ENCODE results near the gene KNOP1. TPM values are rescaled to one million over a fixed set of nuclear protein-coding genes. Genes with fewer than 3 reads are reported as not detected.
A peak's percentile ranks its signal among the peaks of the same experiment; 100 is the strongest.
"Not testable (repeated sequence)": the region's sequence is repeated elsewhere in the genome, so short reads cannot be mapped to it uniquely, and the experiment has no call there.

Gene KNOP1
- total RNA-seq, 6 experiments from 2014 or later: 3.4 to 9.4 (median 7.3) TPM

DNA sequence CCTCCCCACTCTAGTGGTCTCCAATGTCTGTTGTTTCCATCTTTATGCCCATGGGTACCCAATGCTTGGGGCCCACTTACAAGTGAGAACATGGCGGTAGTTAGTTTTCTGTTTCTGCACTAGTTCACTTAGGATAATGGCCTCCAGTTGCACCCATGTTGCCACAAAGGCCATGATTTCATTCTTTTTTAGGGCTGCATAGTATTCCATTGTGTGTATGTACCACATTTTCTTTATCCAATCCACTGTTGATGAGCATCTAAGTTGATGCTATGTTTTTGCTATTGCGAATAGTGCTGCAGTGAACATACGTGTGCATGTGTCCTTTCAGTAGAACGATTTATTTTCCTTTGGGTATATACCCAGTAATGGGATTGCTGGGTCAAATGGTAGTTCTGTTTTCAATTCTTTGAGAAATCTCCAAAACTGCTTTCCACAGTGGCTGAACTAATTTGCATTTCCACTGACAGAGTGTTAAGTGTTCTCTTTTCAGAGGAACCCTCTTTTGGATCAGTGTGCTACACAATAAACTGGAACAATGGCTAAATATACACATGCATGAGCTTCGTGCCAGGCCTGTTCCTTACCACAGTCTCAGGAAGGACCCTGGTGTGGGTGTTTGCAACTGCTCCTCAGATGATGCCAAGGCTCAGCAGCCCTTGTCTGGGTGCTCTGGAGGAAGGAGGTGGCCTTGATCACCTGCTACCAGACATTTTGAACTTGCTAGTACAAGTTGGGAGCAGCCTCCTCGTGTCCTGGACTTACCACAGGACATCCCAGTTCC, 34.4 kb downstream of the KNOP1 start:
- H3K36me3 ChIP-seq: peaks cover 0 to 15% (median 7%) of the 10 kb centered on the region in 4 donors
- 89% methylated on average over 5 of the region's 6 CpGs for WGBS (ENCODE audit: insufficient coverage, low coverage, low lambda C conversion rate, missing lambda C conversion rate)

DNA sequence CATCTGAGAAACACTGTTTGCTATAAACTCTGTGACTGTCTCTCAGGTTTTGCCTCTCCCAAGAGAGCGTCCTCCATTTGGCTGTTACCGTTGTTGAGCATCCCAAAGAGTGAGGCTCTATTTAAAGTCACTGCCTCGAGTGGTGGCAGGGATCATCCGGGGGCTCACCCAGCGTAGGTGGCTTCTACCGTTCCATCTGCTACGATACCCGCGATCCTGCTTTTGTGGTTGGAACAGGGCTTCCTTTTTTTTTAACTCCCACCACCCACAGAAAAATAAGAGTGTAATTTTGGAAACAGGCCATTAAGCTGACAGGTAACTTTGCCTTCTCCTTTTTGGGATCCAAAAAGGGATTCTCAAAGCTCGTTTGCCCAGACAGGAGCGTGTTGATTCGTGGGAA, 36.4 kb downstream of the KNOP1 start:
- intact Hi-C loops (cut with DNase I): no loop called here
- H3K9me3 ChIP-seq: no peaks in the 10 kb centered on the region
- ATAC-seq: no peak
- no peaks in the 10 kb centered on the region for H3K27me3 ChIP-seq
- WGBS (ENCODE audit: insufficient coverage, low coverage, low lambda C conversion rate, missing lambda C conversion rate): 83% methylated on average over 12 of the region's 12 CpGs
- no peak overlapping the region for H3K4me3 ChIP-seq
- H3K36me3 ChIP-seq: peaks cover 0 to 11% (median 7%) of the 10 kb centered on the region in 4 donors
- no peak overlapping the region for H3K27ac ChIP-seq
- DNase-seq: no peak
- TF ChIP-seq POLR2A (IDR thresholded peaks at IDR 0.05): no peak
- TF ChIP-seq, protein P1, sequence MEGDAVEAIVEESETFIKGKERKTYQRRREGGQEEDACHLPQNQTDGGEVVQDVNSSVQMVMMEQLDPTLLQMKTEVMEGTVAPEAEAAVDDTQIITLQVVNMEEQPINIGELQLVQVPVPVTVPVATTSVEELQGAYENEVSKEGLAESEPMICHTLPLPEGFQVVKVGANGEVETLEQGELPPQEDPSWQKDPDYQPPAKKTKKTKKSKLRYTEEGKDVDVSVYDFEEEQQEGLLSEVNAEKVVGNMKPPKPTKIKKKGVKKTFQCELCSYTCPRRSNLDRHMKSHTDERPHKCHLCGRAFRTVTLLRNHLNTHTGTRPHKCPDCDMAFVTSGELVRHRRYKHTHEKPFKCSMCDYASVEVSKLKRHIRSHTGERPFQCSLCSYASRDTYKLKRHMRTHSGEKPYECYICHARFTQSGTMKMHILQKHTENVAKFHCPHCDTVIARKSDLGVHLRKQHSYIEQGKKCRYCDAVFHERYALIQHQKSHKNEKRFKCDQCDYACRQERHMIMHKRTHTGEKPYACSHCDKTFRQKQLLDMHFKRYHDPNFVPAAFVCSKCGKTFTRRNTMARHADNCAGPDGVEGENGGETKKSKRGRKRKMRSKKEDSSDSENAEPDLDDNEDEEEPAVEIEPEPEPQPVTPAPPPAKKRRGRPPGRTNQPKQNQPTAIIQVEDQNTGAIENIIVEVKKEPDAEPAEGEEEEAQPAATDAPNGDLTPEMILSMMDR (IDR thresholded peaks at IDR 0.05): no peak
- H3K4me1 ChIP-seq: no peaks in the 10 kb centered on the region

More for the DNA sequence above, 34.4 kb downstream of the KNOP1 start:
- no peak overlapping the region for H3K27ac ChIP-seq
- H3K27me3 ChIP-seq: no peaks in the 10 kb centered on the region
- no peak for ATAC-seq
- H3K4me1 ChIP-seq: no peaks in the 10 kb centered on the region
- intact Hi-C loops (cut with DNase I): no loop called here
- DNase-seq: no peak
- H3K4me3 ChIP-seq: no peak overlapping the region
- no peak for TF ChIP-seq POLR2A (IDR thresholded peaks at IDR 0.05)
- TF ChIP-seq, protein P1 (IDR thresholded peaks at IDR 0.05): no peak
- no peaks in the 10 kb centered on the region for H3K9me3 ChIP-seq

DNA sequence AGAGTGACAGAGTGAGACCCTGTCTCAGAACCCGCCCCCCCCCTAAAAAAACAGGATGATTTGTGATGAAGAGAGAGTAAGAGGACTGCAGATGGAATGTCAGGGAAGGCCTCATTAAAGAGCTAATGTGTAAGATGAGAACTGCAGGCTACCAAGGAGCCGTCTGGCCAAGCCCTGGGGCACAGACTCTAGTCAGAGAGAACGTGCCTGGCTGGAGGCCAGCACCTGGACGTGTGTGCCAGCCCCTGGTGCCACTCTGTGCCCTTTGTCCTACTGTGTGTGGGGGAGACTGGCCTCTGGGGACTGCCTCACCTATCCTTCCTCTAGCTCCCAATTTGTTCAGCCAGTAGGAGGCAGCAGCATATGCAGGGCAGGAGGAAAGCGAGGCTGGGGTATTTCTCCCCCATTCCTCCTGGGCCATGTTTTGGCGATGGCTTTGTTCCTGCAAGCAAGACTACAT, 37.1 kb downstream of the KNOP1 start:
- intact Hi-C loops (cut with DNase I): no loop called here
- H3K9me3 ChIP-seq: no peaks in the 10 kb centered on the region
- H3K27me3 ChIP-seq: no peaks in the 10 kb centered on the region
- no peak for TF ChIP-seq POLR2A (IDR thresholded peaks at IDR 0.05)
- TF ChIP-seq, protein P1 (IDR thresholded peaks at IDR 0.05): peak in 1 of 4 donors; percentile 13
- ATAC-seq (peak in 2 of 4 donors; percentile 23 to 47), DNase-seq (no peak)
- no peak overlapping the region for H3K27ac ChIP-seq
- no peaks in the 10 kb centered on the region for H3K4me1 ChIP-seq
- no peak overlapping the region for H3K4me3 ChIP-seq
- H3K36me3 ChIP-seq: peaks cover 0 to 11% (median 7%) of the 10 kb centered on the region in 4 donors
- 83% methylated on average over 1 of the region's 6 CpGs for WGBS (ENCODE audit: insufficient coverage, low coverage, low lambda C conversion rate, missing lambda C conversion rate)

DNA sequence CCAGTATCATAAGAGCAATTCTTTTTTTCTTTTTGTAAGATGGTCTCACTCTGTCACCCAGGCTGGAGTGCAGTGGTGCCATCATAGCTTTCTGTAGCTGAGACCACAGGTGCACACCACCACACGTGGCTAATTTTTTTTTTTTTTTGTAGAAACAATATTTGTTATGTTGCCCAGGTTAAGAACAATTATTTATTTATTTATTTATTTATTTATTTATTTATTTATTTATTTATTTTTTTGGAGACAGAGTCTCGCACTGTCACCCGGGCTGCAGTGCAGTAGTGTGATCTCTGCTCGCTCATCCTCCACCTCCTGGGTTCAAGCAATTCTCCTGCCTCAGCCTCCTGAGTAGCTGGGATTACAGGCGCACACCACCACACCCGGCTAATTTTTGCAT, 38.7 kb downstream of the KNOP1 start:
- H3K27ac ChIP-seq; DNase-seq; ATAC-seq; H3K4me3 ChIP-seq; H3K9me3 ChIP-seq; H3K27me3 ChIP-seq; intact Hi-C loops (cut with DNase I); H3K4me1 ChIP-seq: not testable (repeated sequence)
- peaks cover 0 to 13% (median 2%) of the 10 kb centered on the region in 4 donors for H3K36me3 ChIP-seq
- 64% methylated on average over 1 of the region's 6 CpGs for WGBS (ENCODE audit: insufficient coverage, low coverage, low lambda C conversion rate, missing lambda C conversion rate)

DNA sequence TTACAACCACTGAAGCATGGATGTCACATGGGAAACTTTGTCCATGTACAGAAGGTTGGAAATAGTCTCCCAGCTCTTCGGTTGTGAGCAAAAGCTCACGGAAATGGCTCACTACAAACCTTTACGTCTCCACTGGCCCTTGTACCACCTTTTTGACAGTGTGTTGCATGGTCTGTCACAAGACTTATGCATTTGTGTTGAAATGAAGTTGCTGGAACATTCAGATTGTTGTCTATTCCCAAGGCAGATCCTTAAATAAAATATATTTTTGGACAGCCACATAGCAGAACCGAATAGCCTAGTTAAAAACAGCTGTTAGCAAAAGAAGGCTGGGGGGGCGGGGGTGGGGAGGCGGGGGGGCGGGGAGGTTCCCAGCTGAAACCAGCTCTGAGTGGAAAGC, 39.2 kb downstream of the KNOP1 start:
- 97% methylated on average over 7 of the region's 7 CpGs for WGBS (ENCODE audit: insufficient coverage, low coverage, low lambda C conversion rate, missing lambda C conversion rate)
- H3K9me3 ChIP-seq: no peaks in the 10 kb centered on the region
- no peak for DNase-seq
- intact Hi-C loops (cut with DNase I): no loop called here
- H3K27ac ChIP-seq: no peak overlapping the region
- H3K4me1 ChIP-seq: no peaks in the 10 kb centered on the region
- no peak for TF ChIP-seq POLR2A (IDR thresholded peaks at IDR 0.05)
- TF ChIP-seq, protein P1 (IDR thresholded peaks at IDR 0.05): no peak
- no peak overlapping the region for H3K4me3 ChIP-seq
- H3K36me3 ChIP-seq: peaks cover 0 to 10% (median 2%) of the 10 kb centered on the region in 4 donors
- ATAC-seq: no peak
- H3K27me3 ChIP-seq: no peaks in the 10 kb centered on the region

Measured in right lobe of liver (tissue), 6 donors.